Activated CD4-positive, alpha-beta T cell treated with anti-CD3 and anti-CD28 coated beads, Interleukin-2, amount 10 ng/mL, durations not matched to agents 7 days and 5 days (primary cell): ENCODE data around the gene GPBP1L1. TPM values are rescaled to one million over a fixed set of nuclear protein-coding genes. Genes with fewer than 3 reads are reported as not detected.
"Not testable (repeated sequence)": the region's sequence is repeated elsewhere in the genome, so short reads cannot be mapped to it uniquely, and the experiment has no call there.

Experiments used
- CTCF ChIA-PET: fragments of 350-600 bp; sonication (Branson Sonifier 250); formaldehyde crosslinking; loops from one replicate; lab custom pipeline; 2021; ENCODE audit warnings: antibody characterized with exemption; lab: Charles Lee
- POLR2A ChIA-PET: fragments of 350-600 bp; sonication (Branson Sonifier 250); formaldehyde crosslinking; loops from one replicate; lab custom pipeline; 2021; ENCODE audit warnings: antibody characterized with exemption; lab: Charles Lee
- DNase-seq: peaks from one replicate; pipeline ENCODE4 v3.0.0-alpha.2; 2020
- H3K27ac Mint-ChIP-seq: one replicate; pipeline ENCODE4 v1.8.0; 2021; ENCODE audit warnings: mild to moderate bottlenecking, moderate library complexity, mixed read lengths
- H3K27me3 Mint-ChIP-seq: one replicate; pipeline ENCODE4 v1.8.0; 2021; ENCODE audit warnings: mixed read lengths
- H3K36me3 Mint-ChIP-seq: one replicate; pipeline ENCODE4 v1.8.0; 2021; ENCODE audit warnings: low read depth, mixed read lengths
- H3K4me1 Mint-ChIP-seq: one replicate; pipeline ENCODE4 v1.8.0; 2021; ENCODE audit warnings: mixed read lengths
- H3K4me3 Mint-ChIP-seq: one replicate; pipeline ENCODE4 v1.8.0; 2021; ENCODE audit warnings: mild to moderate bottlenecking, moderate library complexity, mixed read lengths
- H3K9me3 Mint-ChIP-seq: one replicate; pipeline ENCODE4 v1.8.0; 2021; ENCODE audit warnings: mixed read lengths
- total RNA-seq, 2 experiments: library from RNA; stranded (reverse); gene quantifications; one replicate each; pipeline ENCODE4 v1.2.3, GENCODE V29; 2021

Gene GPBP1L1, protein sequence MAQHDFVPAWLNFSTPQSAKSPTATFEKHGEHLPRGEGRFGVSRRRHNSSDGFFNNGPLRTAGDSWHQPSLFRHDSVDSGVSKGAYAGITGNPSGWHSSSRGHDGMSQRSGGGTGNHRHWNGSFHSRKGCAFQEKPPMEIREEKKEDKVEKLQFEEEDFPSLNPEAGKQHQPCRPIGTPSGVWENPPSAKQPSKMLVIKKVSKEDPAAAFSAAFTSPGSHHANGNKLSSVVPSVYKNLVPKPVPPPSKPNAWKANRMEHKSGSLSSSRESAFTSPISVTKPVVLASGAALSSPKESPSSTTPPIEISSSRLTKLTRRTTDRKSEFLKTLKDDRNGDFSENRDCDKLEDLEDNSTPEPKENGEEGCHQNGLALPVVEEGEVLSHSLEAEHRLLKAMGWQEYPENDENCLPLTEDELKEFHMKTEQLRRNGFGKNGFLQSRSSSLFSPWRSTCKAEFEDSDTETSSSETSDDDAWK
- total RNA-seq: 100 to 1,000 TPM; 117 to 124 TPM

DNA sequence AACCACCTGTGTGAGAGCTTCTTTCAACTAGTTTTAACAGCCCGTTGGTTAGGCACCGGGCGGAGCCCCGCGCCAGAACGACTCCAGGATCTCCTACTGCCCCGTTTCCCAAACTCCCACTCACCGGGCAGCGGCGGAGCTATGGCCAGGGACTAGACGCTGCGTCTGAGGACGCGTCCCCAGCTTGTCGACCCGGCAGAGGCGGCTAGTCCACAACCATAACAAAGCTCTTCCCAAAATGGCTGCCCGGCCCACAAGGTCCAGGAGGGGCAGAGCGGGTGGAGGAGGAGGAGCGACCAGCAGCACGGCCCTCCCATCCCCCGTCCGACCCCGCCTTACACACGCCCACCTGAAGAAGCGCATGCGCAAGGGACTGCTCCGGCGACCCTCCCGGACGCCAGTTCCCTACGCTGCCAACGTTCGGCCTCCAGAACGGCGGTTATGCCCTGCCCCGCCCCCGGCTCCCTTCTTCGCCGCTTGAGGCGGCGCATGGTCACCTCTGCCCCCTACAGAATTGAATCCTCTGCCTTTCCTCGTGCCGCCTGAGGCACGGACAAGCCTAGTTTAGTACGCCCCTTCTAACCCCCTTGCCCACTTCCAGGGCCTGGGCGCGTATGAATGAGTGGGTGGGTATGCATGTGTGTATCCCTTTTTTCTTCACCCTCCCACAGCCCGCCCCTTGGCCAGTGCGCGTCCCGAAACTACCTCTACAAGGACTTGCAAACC is at the start of gene GPBP1L1:
Gene GPBP1L1 (minus strand): TSS at position 246 of the 726 bp plus-strand sequence. CDS start 27,446 bp downstream, outside the sequence.
- Mint-ChIP-seq H3K9me3 (no peaks in the 10 kb centered on the region), H3K36me3 (peaks cover 15% of the 10 kb centered on the region), H3K4me3 (peak within 1 kb of the TSS; percentile 96), H3K4me1 (peaks cover 42% of the 10 kb centered on the region), H3K27me3 (no peaks in the 10 kb centered on the region), H3K27ac (peak within 1 kb of the TSS; percentile 98)
- CTCF ChIA-PET: interaction anchor here (0.6 to 1.2 kb wide), 7 partner anchors 8 to 386 kb away, joined by 3 to 5 read pairs (median 3); no protein-coding TSS in a partner anchor
- POLR2A ChIA-PET: interaction anchor here (1.1 kb wide), 1 partner anchor 40 kb away, joined by 3 read pairs; no protein-coding TSS in a partner anchor
- peak; percentile 97 for DNase-seq

DNA sequence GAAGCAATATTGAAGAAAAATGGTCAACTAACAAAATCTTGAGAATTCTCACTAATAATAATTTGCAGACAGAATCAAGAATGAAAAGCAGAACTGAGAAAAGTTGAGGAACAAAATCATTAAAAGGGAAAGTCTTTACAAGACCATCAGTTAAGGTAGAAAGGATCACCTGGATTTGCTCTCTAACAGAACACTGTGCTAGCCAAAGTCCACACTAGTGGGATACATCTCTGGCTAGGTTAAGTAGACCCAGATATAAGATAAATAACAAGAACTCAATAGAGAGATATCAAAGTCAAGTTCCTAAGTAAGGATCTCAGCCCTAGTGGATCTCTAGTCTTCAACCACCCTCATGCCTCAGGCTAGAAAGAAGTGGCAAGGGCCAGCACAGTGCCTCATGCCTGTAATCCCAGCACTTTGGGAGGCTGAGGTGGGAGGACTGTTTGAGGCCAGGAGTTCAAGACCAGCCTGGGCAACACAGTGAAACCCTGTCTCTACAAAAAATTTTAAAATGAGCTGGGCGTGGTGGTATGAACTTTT is 44.5 kb upstream of the GPBP1L1 start:
- no peak for DNase-seq
- H3K4me3 Mint-ChIP-seq: no peak overlapping the region
- no peaks in the 10 kb centered on the region for H3K9me3 Mint-ChIP-seq
- POLR2A ChIA-PET: no interaction called here
- no peaks in the 10 kb centered on the region for H3K4me1 Mint-ChIP-seq
- no peaks in the 10 kb centered on the region for H3K36me3 Mint-ChIP-seq
- no peak overlapping the region for H3K27ac Mint-ChIP-seq
- H3K27me3 Mint-ChIP-seq: no peaks in the 10 kb centered on the region
- CTCF ChIA-PET: no interaction called here

DNA sequence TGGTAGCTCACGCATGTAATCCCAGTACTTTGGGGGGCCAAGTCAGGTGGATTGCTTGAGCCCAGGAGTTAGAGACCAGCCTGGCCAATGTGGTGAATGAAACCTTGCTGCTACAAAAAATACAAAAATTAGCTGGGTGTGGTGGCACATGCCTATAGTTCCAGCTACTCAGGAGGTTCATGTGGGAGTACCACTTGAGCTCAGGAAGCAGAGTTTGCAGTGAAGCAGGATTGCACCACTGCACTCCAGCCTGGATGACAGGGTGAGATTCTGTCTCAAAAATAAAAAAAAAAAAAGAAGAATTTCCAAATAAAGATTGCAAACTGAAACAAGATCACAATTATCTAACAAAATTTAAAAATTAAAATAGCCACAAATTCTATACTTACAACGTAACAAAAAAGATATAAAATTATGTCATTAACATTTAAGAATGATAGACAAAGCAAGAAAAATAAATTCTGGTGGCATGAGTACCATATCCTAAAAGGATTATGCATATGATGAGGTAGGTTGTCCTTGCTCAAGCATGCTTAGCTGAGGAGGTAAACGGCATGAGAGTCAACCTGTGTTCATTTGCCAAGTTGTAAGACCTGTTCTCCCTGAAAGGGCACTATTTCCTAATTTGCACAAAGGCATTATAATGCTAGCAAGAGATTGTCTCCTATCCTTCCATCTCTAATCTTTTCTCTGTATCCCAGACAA is 43.9 kb upstream of the GPBP1L1 start:
- CTCF ChIA-PET: no interaction called here
- H3K4me1 Mint-ChIP-seq: no peaks in the 10 kb centered on the region
- POLR2A ChIA-PET: interaction anchor here (0.5 kb wide), 1 partner anchor 34 kb away, joined by 6 read pairs; no protein-coding TSS in a partner anchor
- H3K27ac Mint-ChIP-seq: no peak overlapping the region
- no peak for DNase-seq
- H3K36me3 Mint-ChIP-seq: no peaks in the 10 kb centered on the region
- H3K27me3 Mint-ChIP-seq: no peaks in the 10 kb centered on the region
- H3K4me3 Mint-ChIP-seq: no peak overlapping the region
- H3K9me3 Mint-ChIP-seq: no peaks in the 10 kb centered on the region

DNA sequence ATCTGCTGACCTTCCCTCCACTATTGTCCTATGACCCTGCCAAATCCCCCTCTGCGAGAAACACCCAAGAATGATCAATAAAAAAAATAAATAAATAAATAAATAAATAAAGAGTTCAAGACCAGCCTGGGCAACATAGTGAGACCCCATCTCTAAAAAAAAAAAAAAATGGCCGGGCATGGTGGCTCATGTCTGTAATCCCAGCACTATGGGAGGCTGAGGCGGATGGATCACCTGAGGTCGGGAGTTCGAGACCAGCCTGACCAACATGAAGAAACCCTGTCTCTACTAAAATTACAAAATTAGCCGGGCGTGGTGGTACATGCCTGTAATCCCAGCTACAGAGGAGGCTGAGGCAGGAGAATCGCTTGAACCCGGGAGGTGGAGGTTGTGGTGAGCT is 39.7 kb upstream of the GPBP1L1 start:
- CTCF ChIA-PET, H3K27ac Mint-ChIP-seq, H3K36me3 Mint-ChIP-seq, DNase-seq, H3K4me1 Mint-ChIP-seq, POLR2A ChIA-PET, H3K4me3 Mint-ChIP-seq, H3K9me3 Mint-ChIP-seq, H3K27me3 Mint-ChIP-seq: not testable (repeated sequence)

DNA sequence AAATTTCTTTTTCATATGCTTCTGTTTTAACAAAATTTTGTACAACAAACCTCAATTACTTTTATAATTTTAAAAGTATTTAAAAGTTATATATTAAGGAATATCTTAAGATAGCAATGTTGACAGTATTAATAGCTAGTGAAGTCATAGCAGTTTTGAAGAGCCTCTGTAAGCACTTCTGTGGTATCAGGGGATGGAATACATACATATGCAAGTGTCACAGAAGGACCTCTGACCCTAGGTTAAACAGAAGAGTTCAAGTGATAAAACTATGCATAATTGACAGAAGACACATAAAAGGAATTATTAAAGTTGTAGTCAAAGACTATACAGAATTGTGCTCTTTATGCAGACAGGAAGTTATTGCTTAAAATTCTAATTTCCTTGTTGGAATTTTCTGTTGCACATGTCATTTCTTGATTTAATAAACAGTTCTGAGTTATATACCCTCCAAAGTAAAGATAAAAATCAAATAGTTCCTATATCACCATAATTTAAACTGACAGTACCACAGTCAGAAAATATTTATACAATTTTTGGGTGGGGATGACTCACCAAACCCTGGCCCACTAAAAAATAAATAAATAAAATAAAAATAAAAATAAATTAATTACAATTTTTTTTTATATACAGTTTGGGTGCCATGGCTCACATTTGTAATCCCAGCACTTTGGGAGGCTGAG is 37.1 kb upstream of the GPBP1L1 start:
- H3K27ac Mint-ChIP-seq: no peak overlapping the region
- H3K9me3 Mint-ChIP-seq: no peaks in the 10 kb centered on the region
- no peak overlapping the region for H3K4me3 Mint-ChIP-seq
- H3K27me3 Mint-ChIP-seq: no peaks in the 10 kb centered on the region
- ChIA-PET POLR2A (no interaction called here), CTCF (no interaction called here)
- H3K4me1 Mint-ChIP-seq: no peaks in the 10 kb centered on the region
- peaks cover under 1% of the 10 kb centered on the region for H3K36me3 Mint-ChIP-seq
- DNase-seq: no peak

DNA sequence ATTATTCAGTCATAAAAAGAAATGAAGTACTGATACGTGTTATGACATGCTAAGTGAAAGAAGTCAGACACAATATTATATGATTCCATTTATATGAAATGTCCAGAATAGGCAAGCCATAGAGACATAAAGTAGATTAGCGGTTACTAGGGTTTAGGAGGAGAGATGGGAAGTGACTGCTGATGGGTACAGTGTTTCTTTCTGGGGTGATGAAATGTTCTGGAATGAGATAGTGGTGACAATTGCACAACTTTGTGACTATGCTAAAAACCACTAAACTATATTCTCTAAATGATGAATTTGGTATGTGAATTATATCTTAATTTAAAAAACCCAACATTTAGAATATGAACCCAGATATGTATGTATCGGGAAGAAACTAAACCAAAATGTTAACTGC is 36.5 kb upstream of the GPBP1L1 start:
- CTCF ChIA-PET: no interaction called here
- Mint-ChIP-seq H3K4me3 (no peak overlapping the region), H3K27me3 (no peaks in the 10 kb centered on the region), H3K27ac (no peak overlapping the region), H3K36me3 (peaks cover 2% of the 10 kb centered on the region), H3K4me1 (no peaks in the 10 kb centered on the region), H3K9me3 (no peaks in the 10 kb centered on the region)
- POLR2A ChIA-PET: no interaction called here
- DNase-seq: no peak

DNA sequence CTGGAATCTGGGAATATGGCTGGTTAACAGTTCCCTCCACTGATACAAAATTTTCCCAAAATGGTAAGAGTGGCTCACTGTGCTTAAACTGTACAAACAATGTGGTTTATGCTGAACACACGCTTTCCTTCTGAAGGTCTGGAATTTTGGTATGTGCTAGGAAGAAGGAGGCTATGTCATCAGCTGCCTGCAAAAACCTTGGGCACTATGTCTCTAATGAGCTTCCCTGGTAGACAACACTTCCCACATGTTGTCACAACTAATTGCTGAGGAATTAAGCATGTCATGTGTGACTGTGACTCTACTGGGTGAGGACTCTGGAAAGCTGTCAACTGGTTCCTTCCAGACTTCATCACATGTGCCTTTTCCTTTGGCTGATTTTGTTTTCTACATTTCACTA is 34.9 kb upstream of the GPBP1L1 start:
- peaks cover 2% of the 10 kb centered on the region for H3K36me3 Mint-ChIP-seq
- no peak overlapping the region for H3K4me3 Mint-ChIP-seq
- ChIA-PET POLR2A (no interaction called here), CTCF (no interaction called here)
- H3K27me3 Mint-ChIP-seq: no peaks in the 10 kb centered on the region
- H3K27ac Mint-ChIP-seq: no peak overlapping the region
- H3K9me3 Mint-ChIP-seq: no peaks in the 10 kb centered on the region
- DNase-seq: no peak
- H3K4me1 Mint-ChIP-seq: no peaks in the 10 kb centered on the region

DNA sequence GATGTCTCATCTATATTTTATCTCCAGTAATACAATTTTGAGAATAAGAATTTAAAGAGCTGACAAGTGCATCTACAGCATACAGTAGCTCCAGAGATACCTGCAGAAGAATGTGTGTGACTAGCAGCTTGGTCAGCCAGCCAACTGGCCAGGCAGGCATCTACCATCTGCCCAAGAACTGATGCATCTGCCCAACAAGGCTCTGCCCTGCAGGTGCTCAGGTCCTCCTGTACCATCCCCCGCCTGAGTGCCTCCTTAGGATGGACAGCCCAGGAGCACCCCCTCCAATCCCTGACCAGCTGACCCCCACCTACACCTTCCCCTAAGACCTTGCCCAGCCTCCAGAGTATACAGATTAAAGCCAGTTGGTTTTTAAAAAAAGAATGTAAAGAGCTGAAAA is 32.0 kb upstream of the GPBP1L1 start:
- Mint-ChIP-seq H3K4me1 (no peaks in the 10 kb centered on the region), H3K27ac (no peak overlapping the region), H3K9me3 (no peaks in the 10 kb centered on the region), H3K27me3 (no peaks in the 10 kb centered on the region), H3K36me3 (peaks cover 5% of the 10 kb centered on the region), H3K4me3 (no peak overlapping the region)
- ChIA-PET POLR2A (no interaction called here), CTCF (interaction anchor here (1.2 to 1.5 kb wide), 2 partner anchors 20 to 29 kb away, joined by 4 read pairs; no protein-coding TSS in a partner anchor)
- DNase-seq: no peak

DNA sequence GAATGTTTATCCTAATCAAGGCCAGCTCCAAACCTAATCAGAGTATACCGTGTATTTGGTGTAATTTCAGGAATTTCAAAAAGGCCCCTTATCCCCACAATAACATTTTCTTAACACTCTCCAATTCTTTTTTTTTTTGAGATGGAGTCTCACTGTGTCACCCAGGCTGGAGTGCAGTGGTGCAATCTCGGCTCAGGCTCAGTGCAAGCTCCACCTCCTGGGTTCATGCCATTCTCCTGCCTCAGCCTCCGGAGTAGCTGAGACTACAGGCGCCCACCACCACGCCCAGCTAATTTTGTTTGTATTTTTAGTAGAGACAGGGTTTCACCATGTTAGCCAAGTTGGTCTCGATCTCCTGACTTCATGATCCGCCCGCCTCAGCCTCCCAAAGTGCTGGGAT is 31.1 kb upstream of the GPBP1L1 start:
- H3K4me3 Mint-ChIP-seq, H3K27me3 Mint-ChIP-seq, H3K9me3 Mint-ChIP-seq, H3K4me1 Mint-ChIP-seq, POLR2A ChIA-PET, H3K27ac Mint-ChIP-seq, DNase-seq, H3K36me3 Mint-ChIP-seq: not testable (repeated sequence)
- CTCF ChIA-PET: interaction anchor here (1.5 kb wide), 1 partner anchor 30 kb away, joined by 4 read pairs; no protein-coding TSS in a partner anchor

DNA sequence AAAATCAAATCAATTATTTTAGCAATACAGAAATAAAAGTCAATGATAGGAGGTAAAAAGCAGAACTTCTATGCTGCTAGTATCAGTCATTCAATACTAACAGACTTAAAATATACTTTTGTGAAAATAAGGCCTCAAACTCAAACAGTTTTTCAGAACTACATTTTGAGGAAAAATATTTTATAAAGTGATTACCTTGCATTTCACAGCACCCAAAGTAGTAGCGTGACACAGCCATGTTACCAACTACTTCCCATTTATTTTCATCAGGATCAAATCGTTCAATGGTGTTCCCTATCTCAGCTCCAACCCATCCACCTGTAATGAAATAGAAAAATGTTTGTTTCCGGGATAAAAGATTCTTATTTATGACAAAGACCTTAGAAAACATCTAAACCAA is 30.4 kb upstream of the GPBP1L1 start:
- Mint-ChIP-seq H3K36me3 (peaks cover 5% of the 10 kb centered on the region), H3K4me3 (no peak overlapping the region), H3K27me3 (no peaks in the 10 kb centered on the region), H3K4me1 (no peaks in the 10 kb centered on the region), H3K27ac (no peak overlapping the region), H3K9me3 (no peaks in the 10 kb centered on the region)
- no peak for DNase-seq
- POLR2A ChIA-PET: no interaction called here
- CTCF ChIA-PET: no interaction called here

DNA sequence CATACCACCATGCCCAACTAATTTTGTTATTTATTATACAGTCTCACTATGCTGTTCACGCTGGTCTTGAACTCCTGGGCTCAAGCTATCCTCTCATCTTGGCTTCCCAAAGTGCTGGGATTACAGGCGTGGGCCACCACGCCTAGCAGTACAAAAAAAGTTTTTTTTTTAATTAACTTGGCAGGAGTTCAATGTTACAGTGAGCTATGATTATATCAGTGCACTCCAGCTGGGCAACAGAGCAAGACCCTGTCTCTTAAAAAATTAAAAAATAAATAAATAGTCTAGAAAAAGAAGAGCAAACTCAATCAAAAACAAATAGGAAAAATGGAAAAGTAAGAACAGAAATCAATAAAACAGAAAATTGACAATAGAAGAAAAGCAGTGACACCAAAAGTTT is 27.4 kb upstream of the GPBP1L1 start:
- ChIA-PET CTCF (interaction anchor here (0.6 kb wide), 1 partner anchor 188 kb away, joined by 3 read pairs; no protein-coding TSS in a partner anchor), POLR2A (interaction anchor here (0.6 kb wide), 1 partner anchor 136 kb away, joined by 3 read pairs; no protein-coding TSS in a partner anchor)
- DNase-seq: no peak
- Mint-ChIP-seq H3K9me3 (no peaks in the 10 kb centered on the region), H3K4me1 (no peaks in the 10 kb centered on the region), H3K27me3 (no peaks in the 10 kb centered on the region), H3K4me3 (no peak overlapping the region), H3K36me3 (peaks cover 7% of the 10 kb centered on the region), H3K27ac (no peak overlapping the region)

DNA sequence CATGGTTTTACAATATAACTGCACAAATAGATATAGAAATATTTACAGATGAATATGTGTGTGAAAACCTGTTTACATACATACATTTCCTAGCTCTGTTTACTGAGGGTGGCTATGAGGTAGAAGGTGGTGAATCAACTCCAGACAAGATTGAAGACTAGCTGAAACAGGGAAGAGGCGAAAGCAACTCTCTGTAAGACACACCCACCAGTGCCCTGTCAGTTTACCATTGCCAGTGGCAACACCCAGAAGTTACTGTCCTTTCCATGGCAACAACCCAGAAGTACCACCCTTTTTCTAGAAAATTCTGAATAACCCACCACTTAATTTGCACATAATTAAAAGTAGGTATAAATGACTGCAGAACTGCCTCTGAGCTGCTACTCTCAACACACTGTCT is 18.3 kb upstream of the GPBP1L1 start:
- CTCF ChIA-PET: interaction anchor here (0.5 to 1.6 kb wide), 2 partner anchors 28 to 177 kb away, joined by 3 to 5 read pairs; no protein-coding TSS in a partner anchor

More for the DNA sequence above, 18.3 kb upstream of the GPBP1L1 start:
- POLR2A ChIA-PET: no interaction called here
- Mint-ChIP-seq H3K36me3 (peaks cover 17% of the 10 kb centered on the region), H3K4me1 (no peaks in the 10 kb centered on the region), H3K4me3 (no peak overlapping the region), H3K27me3 (no peaks in the 10 kb centered on the region), H3K9me3 (peaks cover 5% of the 10 kb centered on the region), H3K27ac (no peak overlapping the region)
- DNase-seq: no peak
